Neural crest cell (in vitro differentiated cells): ENCODE measurements around the gene WDR13. TPM values are rescaled to one million over a fixed set of nuclear protein-coding genes. Genes with fewer than 3 reads are reported as not detected.

Source experiments
- DNase-seq: peaks from one replicate; pipeline ENCODE4 v3.0.0; 2021; ENCODE audit warnings: low read depth, mixed read lengths, low spot score
- H3K27ac Mint-ChIP-seq: one replicate; pipeline ENCODE4 v1.8.0; 2021; ENCODE audit warnings: mild to moderate bottlenecking, mixed read lengths; ENCODE audit not compliant: unreplicated experiment
- H3K27me3 Mint-ChIP-seq: 2 replicates; pipeline ENCODE4 v1.8.0; 2021; ENCODE audit warnings: low read depth, mild to moderate bottlenecking, mixed read lengths
- H3K36me3 Mint-ChIP-seq: 2 replicates; pipeline ENCODE4 v1.8.0; 2021; ENCODE audit warnings: low read depth, mild to moderate bottlenecking, mixed read lengths
- H3K4me1 Mint-ChIP-seq: 2 replicates; pipeline ENCODE4 v1.8.0; 2021; ENCODE audit warnings: mixed read lengths
- H3K4me3 Mint-ChIP-seq: one replicate; pipeline ENCODE4 v1.8.0; 2021; ENCODE audit warnings: mild to moderate bottlenecking, mixed read lengths
- H3K9me3 Mint-ChIP-seq: 2 replicates; pipeline ENCODE4 v1.8.0; 2021; ENCODE audit warnings: mixed read lengths
- CTCF ChIP-seq: fragments of 200-600 bp; sonication (generic); conservative IDR thresholded peaks from 2 replicates; pipeline ENCODE4 v1.5.0; 2021; ENCODE audit warnings: antibody characterized with exemption, mild to moderate bottlenecking
- total RNA-seq: library from RNA; stranded (reverse); gene quantifications from 2 replicates; pipeline ENCODE4 v1.2.1, GENCODE V29; 2021

Gene WDR13
- total RNA-seq, 1 donor from 2014 or later = 75.3 TPM

GRCh38 chrX:48576108-48576507, 21.2 kb upstream of the WDR13 start:
- no peak for DNase-seq
- H3K4me3 Mint-ChIP-seq = peak overlapping the region; percentile 99
- H3K4me1 Mint-ChIP-seq = peaks cover 20% of the 10 kb centered on the region
- no peaks in the 10 kb centered on the region for H3K27me3 Mint-ChIP-seq
- TF ChIP-seq CTCF = no peak
- no peak overlapping the region for H3K27ac Mint-ChIP-seq
- peaks cover 20% of the 10 kb centered on the region for H3K36me3 Mint-ChIP-seq
- H3K9me3 Mint-ChIP-seq = no peaks in the 10 kb centered on the region

- Mint-ChIP-seq H3K27me3 (no peaks in the 10 kb centered on the region), H3K9me3 (no peaks in the 10 kb centered on the region), H3K4me3 (peak overlapping the region; percentile 44), H3K27ac (no peak overlapping the region), H3K36me3 (peaks cover 20% of the 10 kb centered on the region), H3K4me1 (peaks cover 18% of the 10 kb centered on the region)
- no peak for TF ChIP-seq CTCF
- DNase-seq = no peak
Observed at GRCh38 chrX:48578661-48579128, 18.6 kb upstream of the WDR13 start.

DNA sequence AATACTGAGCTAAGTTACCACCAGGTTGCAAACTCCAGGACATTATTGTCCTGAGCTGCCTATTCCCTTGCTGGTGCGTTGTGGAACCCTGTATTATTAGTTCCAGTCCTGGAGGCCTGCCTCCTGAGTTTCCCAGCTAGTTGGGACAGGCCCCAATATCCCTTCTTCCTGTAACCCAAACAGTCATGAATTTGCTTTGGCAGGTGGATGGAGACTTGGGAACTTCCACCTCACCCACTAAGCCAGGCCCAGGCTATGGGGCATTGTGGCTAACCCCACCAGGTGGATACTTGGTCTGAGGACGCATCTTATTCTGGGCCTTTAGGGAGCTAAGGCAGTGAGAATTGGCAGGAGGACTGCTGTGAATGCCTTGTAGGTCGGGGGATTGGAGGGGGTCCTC, 18.0 kb upstream of the WDR13 start:
- Mint-ChIP-seq H3K36me3 (peaks cover 20% of the 10 kb centered on the region), H3K4me3 (peak overlapping the region; percentile 44), H3K9me3 (no peaks in the 10 kb centered on the region), H3K27me3 (no peaks in the 10 kb centered on the region), H3K27ac (no peak overlapping the region), H3K4me1 (peaks cover 13% of the 10 kb centered on the region)
- TF ChIP-seq CTCF = no peak
- DNase-seq = no peak

- DNase-seq = no peak
- H3K36me3 Mint-ChIP-seq = peaks cover 14% of the 10 kb centered on the region
- peaks cover 2% of the 10 kb centered on the region for H3K9me3 Mint-ChIP-seq
- peaks cover 3% of the 10 kb centered on the region for H3K4me1 Mint-ChIP-seq
- no peak overlapping the region for H3K27ac Mint-ChIP-seq
- no peaks in the 10 kb centered on the region for H3K27me3 Mint-ChIP-seq
- H3K4me3 Mint-ChIP-seq = no peak overlapping the region
- TF ChIP-seq CTCF = no peak
Observed at GRCh38 chrX:48580662-48581061, 16.6 kb upstream of the WDR13 start.

DNA sequence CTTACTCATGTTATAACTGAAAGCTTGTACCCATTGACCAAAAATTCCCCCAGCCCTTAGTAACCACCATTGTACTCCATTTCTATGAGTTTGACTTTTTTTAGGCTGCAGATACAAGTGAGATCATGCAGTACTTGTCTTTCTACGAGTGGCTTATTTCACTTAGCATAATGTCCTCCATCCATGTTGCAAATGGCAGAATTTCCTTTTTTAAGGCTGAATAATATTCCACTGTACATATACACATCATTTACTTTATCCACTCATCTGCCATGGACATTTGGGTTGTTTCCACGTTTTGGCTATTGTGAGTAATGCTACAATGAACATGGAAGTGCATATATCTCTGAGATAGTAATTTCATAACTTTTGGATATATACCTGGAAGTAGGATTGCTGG, 12.6 kb upstream of the WDR13 start:
- no peaks in the 10 kb centered on the region for H3K27me3 Mint-ChIP-seq
- H3K4me1 Mint-ChIP-seq = no peaks in the 10 kb centered on the region
- H3K27ac Mint-ChIP-seq = no peak overlapping the region
- no peak for DNase-seq
- peaks cover 2% of the 10 kb centered on the region for H3K9me3 Mint-ChIP-seq
- no peak for TF ChIP-seq CTCF
- H3K4me3 Mint-ChIP-seq = no peak overlapping the region
- peaks cover 3% of the 10 kb centered on the region for H3K36me3 Mint-ChIP-seq
